Measurements from ENCODE around the gene SIPA1L3. TPM values are rescaled to one million over a fixed set of nuclear protein-coding genes. Genes with fewer than 3 reads are reported as not detected.

SIPA1L3 gene
- total RNA-seq, 1 experiment from 2014 or later, result 66.3 TPM

- no TSS peak for BruUV-seq (replicated peaks)
- no peaks in the 10 kb centered on the region for H3K27me3 ChIP-seq (ENCODE audit: control insufficient read depth, insufficient read depth, low read length)
- H3K4me3 ChIP-seq (ENCODE audit: low read depth in 2 of 2, low read length in 2 of 2), result no peak overlapping the region
- DNase-seq (ENCODE audit: low read depth, low spot score) (no peak), ATAC-seq (no peak)
- CTCF ChIA-PET, result no interaction called here
- in situ Hi-C loops (cut with HindIII; ENCODE audit: low pct_unique_long_range_greater_than_20kb, low sequenced_read_pairs), result no loop called here
- no peak overlapping the region for H3K27ac ChIP-seq (ENCODE audit: low read length)
- intact Hi-C loops (cut with micrococcal nuclease; ENCODE audit: unreplicated experiment), result no loop called here
- no peaks in the 10 kb centered on the region for H3K36me3 ChIP-seq (ENCODE audit: control insufficient read depth, insufficient read depth, low read length)
- no peaks in the 10 kb centered on the region for H3K4me1 ChIP-seq (ENCODE audit: control insufficient read depth, insufficient read depth, low read length)
- H3K9me3 ChIP-seq (ENCODE audit: control insufficient read depth, insufficient read depth, low read depth, low read length), result no peaks in the 10 kb centered on the region
- POLR2A ChIA-PET, result no interaction called here
- no peak for TF ChIP-seq SIN3A (IDR thresholded peaks at IDR 0.05; ENCODE audit: borderline replicate concordance, insufficient read depth, low read depth, low read length)
- TF ChIP-seq CTCF (IDR thresholded peaks at IDR 0.05), result no peak
- TF ChIP-seq REST (IDR thresholded peaks at IDR 0.05; ENCODE audit: insufficient read depth in 1 of 2, low read depth in 2 of 2, low read length in 1 of 2), result no peak
- TF ChIP-seq POLR2AphosphoS5 (IDR thresholded peaks at IDR 0.05; ENCODE audit: low read depth, low read length), result no peak
- TF ChIP-seq TCF7L2 (IDR thresholded peaks at IDR 0.05; ENCODE audit: low read depth, low read length), result no peak
Measured at GRCh38 chr19:38018694-38019395, 111.8 kb downstream of the SIPA1L3 start.

GRCh38 chr19:38019396-38019724 lies 112.4 kb downstream of the SIPA1L3 start:
- intact Hi-C loops (cut with micrococcal nuclease; ENCODE audit: unreplicated experiment), result no loop called here
- in situ Hi-C loops (cut with HindIII; ENCODE audit: low pct_unique_long_range_greater_than_20kb, low sequenced_read_pairs), result no loop called here
- ATAC-seq, result no peak

More at GRCh38 chr19:38019396-38019724, 112.4 kb downstream of the SIPA1L3 start:
- Histone ChIP-seq H3K27me3 (ENCODE audit: control insufficient read depth, insufficient read depth, low read length) (no peaks in the 10 kb centered on the region), H3K4me1 (ENCODE audit: control insufficient read depth, insufficient read depth, low read length) (no peaks in the 10 kb centered on the region), H3K27ac (ENCODE audit: low read length) (no peak overlapping the region), H3K4me3 (ENCODE audit: low read depth in 2 of 2, low read length in 2 of 2) (no peak overlapping the region), H3K36me3 (ENCODE audit: control insufficient read depth, insufficient read depth, low read length) (no peaks in the 10 kb centered on the region), H3K9me3 (ENCODE audit: control insufficient read depth, insufficient read depth, low read depth, low read length) (no peaks in the 10 kb centered on the region)
- ChIA-PET CTCF (no interaction called here), POLR2A (no interaction called here)
- DNase-seq (ENCODE audit: low read depth, low spot score), result no peak
- no TSS peak for BruUV-seq (replicated peaks)
- TF ChIP-seq SIN3A (IDR thresholded peaks at IDR 0.05; ENCODE audit: borderline replicate concordance, insufficient read depth, low read depth, low read length) (no peak), POLR2AphosphoS5 (IDR thresholded peaks at IDR 0.05; ENCODE audit: low read depth, low read length) (no peak), REST (IDR thresholded peaks at IDR 0.05; ENCODE audit: insufficient read depth in 1 of 2, low read depth in 2 of 2, low read length in 1 of 2) (no peak), TCF7L2 (IDR thresholded peaks at IDR 0.05; ENCODE audit: low read depth, low read length) (no peak), CTCF (IDR thresholded peaks at IDR 0.05) (no peak)

Data from Panc1 (cell line).